Kidney (tissue), 14 donors: Measurements from ENCODE around the gene TMEM52. TPM values are rescaled to one million over a fixed set of nuclear protein-coding genes. Genes with fewer than 3 reads are reported as not detected.

Experiments
- DNase-seq, 5 donors: peaks; one replicate each; pipeline ENCODE4 v3.0.0-alpha.2; 2013 to 2020
- FAIRE-seq: peaks from 2 replicates; lab custom pipeline; 2012; peaks lifted over from hg19 to GRCh38; lab: Jason Lieb, UNC
- H3K27ac ChIP-seq, 2 donors: one replicate each; pipeline ENCODE4 v1.7.0; 2013; ENCODE audit warnings: low read depth in 2 of 2, low read length in 2 of 2, inconsistent platforms in 1 of 2
- H3K27me3 ChIP-seq: one replicate; pipeline ENCODE4 v1.7.1; 2013; ENCODE audit warnings: low read length, inconsistent platforms; ENCODE audit not compliant: control insufficient read depth, insufficient read depth
- H3K36me3 ChIP-seq, 3 donors: one replicate each; pipeline versions ENCODE4 v1.7.0 to v1.7.1; 2013; ENCODE audit warnings: low read length in 3 of 3, control low read depth in 1 of 3, inconsistent platforms in 1 of 3; ENCODE audit not compliant: insufficient read depth in 3 of 3, control insufficient read depth in 2 of 3
- H3K4me1 ChIP-seq, 3 donors: one replicate each; pipeline versions ENCODE4 v1.7.0 to v1.7.1; 2013; ENCODE audit warnings: low read length in 3 of 3, inconsistent platforms in 1 of 3, low read depth in 1 of 3; ENCODE audit not compliant: control insufficient read depth in 2 of 3, insufficient read depth in 2 of 3
- H3K4me3 ChIP-seq, 3 donors: one replicate each; pipeline versions ENCODE4 v1.7.0 to v1.8.1; 2013; ENCODE audit warnings: low read length in 3 of 3, control low read depth in 1 of 3, inconsistent platforms in 1 of 3
- H3K9ac ChIP-seq, 3 donors: one replicate each; pipeline versions ENCODE4 v1.7.0 to v1.7.1; 2013; ENCODE audit warnings: low read length in 3 of 3, control low read depth in 1 of 3, inconsistent platforms in 1 of 3
- H3K9me3 ChIP-seq, 3 donors: one replicate each; pipeline versions ENCODE4 v1.7.0 to v1.7.1; 2013; ENCODE audit warnings: low read length in 3 of 3, control low read depth in 1 of 3, inconsistent platforms in 1 of 3; ENCODE audit not compliant: control insufficient read depth in 2 of 3, insufficient read depth in 1 of 3
- intact Hi-C: fragments of 100-400 bp; cut with DNase I; formaldehyde crosslinking; loops from one replicate; pipeline ENCODE4 v1.11.1; 2022
- polyA plus RNA-seq: library from polyadenylated mRNA; stranded (reverse); fragments of 350-450 nt; fragmentation: Illumina TruSeq; extraction: RNeasy Lipid Tissue Mini Kit (QIAGEN cat#74804); gene quantifications from one replicate; pipeline ENCODE4 v1.2.3, GENCODE V29; 2014; ENCODE audit warnings: low read depth, low replicate concordance; ENCODE audit not compliant: insufficient read depth
- total RNA-seq: library from RNA; stranded (reverse); fragmentation: NEBNext Ultra II Directional; extraction: Animal tissue kit (Norgen Biotek cat#: 25700); gene quantifications from one replicate; pipeline ENCODE4 v1.2.1, GENCODE V29; 2021
- TF ChIP-seq, protein P1 (sequence below): IDR thresholded peaks from 3 replicates; pipeline ENCODE4 v1.5.1; 2012; ENCODE audit warnings: mild to moderate bottlenecking, moderate library complexity, borderline replicate concordance; ENCODE audit not compliant: insufficient read depth; ENCODE audit errors: extremely low read depth
- donor health status: control.
- donor health status: control.
- donor health status: control.
- donor health status: control.
- donor health status: control.
- donor health status: DM: yes; HTN: yes; CAD: no.
- donor health status: Normal renal cell carcinoma (clear cell type).

Gene TMEM52
- total and polyA plus RNA-seq, 2 donors from 2014 or later: 0.50 to 5.1 TPM

DNA sequence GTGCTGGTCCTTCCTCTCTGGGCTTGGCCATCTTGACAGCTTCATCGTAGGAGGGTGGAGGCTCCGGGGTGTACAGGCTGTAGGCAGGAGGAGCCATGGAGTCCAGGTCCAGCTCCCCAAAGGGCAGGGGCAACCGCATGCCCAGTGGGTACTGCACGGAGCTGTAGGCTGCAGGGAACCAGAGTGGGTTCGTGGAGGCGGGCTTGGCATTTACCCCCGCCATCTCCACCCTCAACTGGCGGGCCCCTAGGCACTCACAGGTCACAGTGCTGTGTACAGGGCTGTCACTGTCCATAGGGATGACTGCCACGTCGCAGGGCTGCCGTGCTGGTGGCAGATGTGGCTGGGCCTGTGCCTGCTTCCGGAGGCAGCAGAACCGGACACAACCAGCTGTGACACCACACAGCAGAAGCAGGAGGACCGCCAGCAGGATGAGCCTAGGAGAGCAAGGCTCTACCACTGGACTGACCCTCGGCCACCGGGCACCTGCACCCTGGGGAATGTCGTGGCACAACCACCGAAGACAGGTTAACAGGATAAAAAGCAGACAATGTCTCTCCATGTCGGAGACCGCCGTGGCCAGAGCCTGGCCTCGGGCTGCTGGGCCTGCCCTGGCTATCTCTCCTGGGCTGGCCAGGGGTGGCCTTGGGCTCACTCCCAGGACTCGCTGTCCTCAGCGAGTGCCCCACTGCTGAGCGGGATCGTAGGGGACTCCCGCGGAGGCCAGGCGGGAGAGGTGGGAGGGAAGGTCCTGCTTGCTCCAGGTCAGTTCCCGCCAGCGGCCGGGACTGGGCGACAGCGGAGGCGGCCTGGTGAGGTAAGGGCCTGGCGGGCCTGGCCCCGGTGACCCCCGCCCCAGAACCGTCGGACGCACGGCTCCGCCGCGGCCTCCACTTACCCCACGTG is 831 bp downstream of the TMEM52 start:
- Histone ChIP-seq H3K4me3 (peak overlapping the region in 1 of 3 donors; percentile 44), H3K9me3 (no peaks in the 10 kb centered on the region), H3K9ac (peak overlapping the region in 1 of 3 donors; percentile 19), H3K27ac (no peak overlapping the region), H3K27me3 (no peaks in the 10 kb centered on the region), H3K4me1 (peaks cover 0 to 7% (median 7%) of the 10 kb centered on the region in 3 donors), H3K36me3 (no peaks in the 10 kb centered on the region)
- TF ChIP-seq, protein P1, sequence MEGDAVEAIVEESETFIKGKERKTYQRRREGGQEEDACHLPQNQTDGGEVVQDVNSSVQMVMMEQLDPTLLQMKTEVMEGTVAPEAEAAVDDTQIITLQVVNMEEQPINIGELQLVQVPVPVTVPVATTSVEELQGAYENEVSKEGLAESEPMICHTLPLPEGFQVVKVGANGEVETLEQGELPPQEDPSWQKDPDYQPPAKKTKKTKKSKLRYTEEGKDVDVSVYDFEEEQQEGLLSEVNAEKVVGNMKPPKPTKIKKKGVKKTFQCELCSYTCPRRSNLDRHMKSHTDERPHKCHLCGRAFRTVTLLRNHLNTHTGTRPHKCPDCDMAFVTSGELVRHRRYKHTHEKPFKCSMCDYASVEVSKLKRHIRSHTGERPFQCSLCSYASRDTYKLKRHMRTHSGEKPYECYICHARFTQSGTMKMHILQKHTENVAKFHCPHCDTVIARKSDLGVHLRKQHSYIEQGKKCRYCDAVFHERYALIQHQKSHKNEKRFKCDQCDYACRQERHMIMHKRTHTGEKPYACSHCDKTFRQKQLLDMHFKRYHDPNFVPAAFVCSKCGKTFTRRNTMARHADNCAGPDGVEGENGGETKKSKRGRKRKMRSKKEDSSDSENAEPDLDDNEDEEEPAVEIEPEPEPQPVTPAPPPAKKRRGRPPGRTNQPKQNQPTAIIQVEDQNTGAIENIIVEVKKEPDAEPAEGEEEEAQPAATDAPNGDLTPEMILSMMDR: peak; percentile 1
- no peak for FAIRE-seq
- intact Hi-C loops: no loop called here
- DNase-seq: peak in 1 of 5 donors; percentile 89

DNA sequence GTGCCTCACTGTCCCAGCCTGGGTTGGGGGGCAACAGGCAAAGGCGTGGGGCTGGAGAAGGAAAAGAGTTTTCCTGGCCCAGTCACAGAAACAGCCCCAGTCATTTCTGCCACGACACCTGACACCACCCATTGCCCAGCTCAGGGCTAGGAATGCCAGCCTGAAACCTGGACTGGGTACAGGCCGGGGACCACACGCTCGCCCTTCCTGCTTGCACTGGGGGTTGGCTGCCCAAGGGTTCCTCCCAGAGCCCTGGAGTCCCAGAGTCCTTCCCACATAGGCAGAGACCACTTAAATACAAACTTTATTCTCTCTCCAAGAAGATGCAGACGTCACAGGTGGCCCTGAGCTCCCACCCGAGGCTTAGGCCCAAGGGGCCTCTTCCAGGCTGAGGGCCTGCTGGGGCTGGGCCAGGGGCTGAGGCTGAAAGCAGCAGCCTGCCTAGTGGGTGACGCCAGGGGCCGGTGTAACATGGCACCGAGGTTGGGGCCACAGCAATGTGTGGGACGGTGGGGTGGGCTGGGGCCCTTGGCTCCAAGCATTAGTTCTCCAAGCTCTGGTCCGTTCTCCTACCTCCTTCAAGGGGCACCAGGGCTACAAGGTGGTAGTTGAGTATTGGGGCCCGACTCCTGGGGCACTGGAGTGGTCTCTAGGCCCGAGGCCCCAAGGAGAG is 1.6 kb downstream of the TMEM52 start:
- H3K4me1 ChIP-seq: peaks cover 0 to 7% (median 7%) of the 10 kb centered on the region in 3 donors
- TF ChIP-seq, protein P1: no peak
- no peaks in the 10 kb centered on the region for H3K36me3 ChIP-seq
- no peaks in the 10 kb centered on the region for H3K27me3 ChIP-seq
- no peak overlapping the region for H3K27ac ChIP-seq
- no peak overlapping the region for H3K4me3 ChIP-seq
- H3K9ac ChIP-seq: no peak overlapping the region
- intact Hi-C loops: no loop called here
- no peak for FAIRE-seq
- no peaks in the 10 kb centered on the region for H3K9me3 ChIP-seq
- DNase-seq: peak in 2 of 5 donors; percentile 60 to 74

DNA sequence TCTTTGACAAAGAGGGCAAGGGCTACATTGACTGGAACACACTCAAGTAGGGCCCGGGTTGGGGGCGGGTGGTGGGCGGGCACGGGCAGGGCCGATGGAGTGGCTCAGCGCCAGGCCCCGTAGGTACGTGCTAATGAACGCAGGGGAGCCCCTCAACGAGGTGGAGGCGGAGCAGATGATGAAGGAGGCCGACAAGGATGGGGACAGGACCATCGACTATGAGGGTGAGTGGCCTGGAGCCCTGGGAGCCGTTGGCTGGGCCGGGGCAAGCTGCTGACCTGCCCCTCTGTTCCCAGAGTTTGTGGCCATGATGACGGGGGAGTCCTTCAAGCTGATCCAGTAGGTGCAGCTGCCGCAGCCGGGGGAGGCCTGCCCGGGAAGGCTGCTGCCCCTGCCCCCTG is 2.2 kb downstream of the TMEM52 start:
- Histone ChIP-seq H3K4me1 (peaks cover 0 to 7% (median 7%) of the 10 kb centered on the region in 3 donors), H3K9me3 (no peaks in the 10 kb centered on the region), H3K4me3 (no peak overlapping the region), H3K27me3 (no peaks in the 10 kb centered on the region), H3K36me3 (no peaks in the 10 kb centered on the region), H3K9ac (no peak overlapping the region), H3K27ac (no peak overlapping the region)
- intact Hi-C loops: no loop called here
- FAIRE-seq (no peak), DNase-seq (peak in 2 of 5 donors; percentile 56 to 66)
- TF ChIP-seq, protein P1: no peak
